ENCODE results near the gene C20orf202.

C20orf202 gene

GRCh38 chr20:1202762-1203504 is at the start of gene C20orf202:
C20orf202 (plus strand) TSS chr20:1203454; CDS start chr20:1203586, 132 bp downstream.
- in situ Hi-C loops (cut with HindIII; ENCODE audit: low sequenced_read_pairs) = no loop called here

DNA sequence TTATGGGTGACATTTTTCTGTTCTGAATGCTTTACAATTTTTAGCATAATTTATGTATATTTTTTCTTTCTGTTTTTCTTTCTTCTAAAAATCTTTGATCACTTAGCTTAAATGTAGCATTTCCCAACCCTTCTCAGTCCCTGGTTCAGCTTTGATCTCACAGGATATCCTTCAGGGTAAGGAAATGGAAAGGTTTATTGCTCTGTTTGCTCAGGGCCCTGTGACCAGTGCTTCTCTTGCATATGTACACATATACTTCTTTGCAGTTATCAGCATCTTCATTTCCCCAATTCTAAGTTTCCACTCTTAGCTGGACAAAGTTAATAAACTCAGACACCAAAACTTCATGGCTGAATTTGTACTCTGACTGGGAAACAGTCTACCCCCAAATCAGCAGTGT is 49.0 kb upstream of the C20orf202 start:
- in situ Hi-C loops (cut with HindIII; ENCODE audit: low sequenced_read_pairs) = no loop called here

DNA sequence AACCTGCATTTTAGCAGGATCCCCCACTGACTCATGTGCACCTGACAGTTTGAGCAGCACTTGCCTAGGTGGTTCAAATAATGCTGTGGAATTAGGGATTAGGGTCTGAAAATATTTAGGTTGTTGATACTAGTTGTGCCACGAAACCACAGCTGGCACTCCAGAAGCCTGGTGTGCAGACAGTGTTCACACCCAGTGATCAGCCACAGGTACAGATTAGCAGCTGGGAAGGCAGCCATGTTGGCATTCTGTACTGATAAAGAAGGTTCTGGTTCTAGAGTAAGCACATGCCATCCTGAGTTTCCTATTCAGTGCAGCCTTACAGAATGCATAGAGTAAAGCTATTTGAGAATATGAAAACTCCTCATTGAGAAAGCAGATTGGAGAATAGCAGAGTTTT is 48.6 kb upstream of the C20orf202 start:
- in situ Hi-C loops (cut with HindIII; ENCODE audit: low sequenced_read_pairs) = no loop called here

DNA sequence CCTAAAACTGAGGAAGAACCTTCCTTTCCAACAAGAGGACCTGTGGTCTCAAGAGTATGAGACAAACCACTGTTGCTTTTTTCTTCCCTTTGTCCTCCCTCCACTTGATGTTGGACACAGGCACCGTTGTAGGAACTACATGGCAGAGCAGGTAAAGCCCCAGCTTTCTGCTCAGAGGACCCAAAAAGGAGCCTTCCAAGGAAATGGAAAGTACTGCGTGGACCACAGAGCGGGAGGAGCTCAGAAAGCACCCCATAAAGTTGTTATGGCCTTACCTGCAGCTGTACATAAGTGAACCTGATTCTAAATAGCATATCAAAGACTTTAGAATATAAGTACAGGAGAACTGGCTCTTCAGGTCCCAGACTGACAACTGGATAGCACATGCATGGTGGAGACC is 47.9 kb upstream of the C20orf202 start:
- in situ Hi-C loops (cut with HindIII; ENCODE audit: low sequenced_read_pairs) = no loop called here

DNA sequence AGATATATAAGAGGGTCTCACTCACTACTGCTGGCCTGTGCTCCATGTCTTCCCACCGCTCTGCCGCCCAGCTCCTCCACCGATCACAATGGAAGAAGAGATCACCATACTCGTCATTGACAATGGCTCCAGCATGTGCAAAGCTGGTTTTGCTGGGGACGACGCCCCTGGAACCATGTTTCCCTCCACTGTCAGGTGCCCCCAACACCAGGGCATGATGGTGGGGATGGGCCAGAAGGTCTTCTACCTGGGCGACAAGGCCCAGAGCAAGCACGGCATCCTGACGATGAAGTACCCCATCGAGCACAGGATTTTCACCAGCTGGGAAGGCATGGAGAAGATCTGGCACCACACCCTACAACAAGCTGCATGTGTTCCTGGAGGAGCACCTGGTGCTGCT is 42.8 kb upstream of the C20orf202 start:
- in situ Hi-C loops (cut with HindIII; ENCODE audit: low sequenced_read_pairs) = no loop called here

- in situ Hi-C loops (cut with HindIII; ENCODE audit: low sequenced_read_pairs) = no loop called here
These were observed 42.3 kb upstream of the C20orf202 start for GRCh38 chr20:1160991-1161390.

DNA sequence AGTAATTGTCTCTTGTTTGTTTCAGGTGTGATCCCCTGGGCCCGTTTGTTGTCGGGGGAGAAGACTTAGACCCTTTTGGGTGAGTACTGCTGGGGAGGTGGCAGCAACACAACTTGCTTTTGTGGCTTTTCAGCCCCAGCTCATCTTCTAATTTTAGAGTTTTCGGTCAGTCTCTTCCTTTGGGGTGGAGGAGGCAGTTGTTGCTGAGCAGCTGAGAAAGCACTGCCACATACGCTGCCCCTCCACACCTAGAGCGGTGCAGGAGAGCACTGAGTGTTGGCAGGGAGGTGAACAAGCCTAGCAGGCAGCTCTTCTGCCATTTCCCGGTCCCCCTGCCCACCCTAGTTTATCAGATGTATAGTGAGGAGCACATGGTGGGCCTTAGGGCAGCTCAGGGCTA is 40.1 kb upstream of the C20orf202 start:
- in situ Hi-C loops (cut with HindIII; ENCODE audit: low sequenced_read_pairs) = no loop called here

- in situ Hi-C loops (cut with HindIII; ENCODE audit: low sequenced_read_pairs) = no loop called here
These were observed 39.6 kb upstream of the C20orf202 start for GRCh38 chr20:1163653-1164052.

DNA sequence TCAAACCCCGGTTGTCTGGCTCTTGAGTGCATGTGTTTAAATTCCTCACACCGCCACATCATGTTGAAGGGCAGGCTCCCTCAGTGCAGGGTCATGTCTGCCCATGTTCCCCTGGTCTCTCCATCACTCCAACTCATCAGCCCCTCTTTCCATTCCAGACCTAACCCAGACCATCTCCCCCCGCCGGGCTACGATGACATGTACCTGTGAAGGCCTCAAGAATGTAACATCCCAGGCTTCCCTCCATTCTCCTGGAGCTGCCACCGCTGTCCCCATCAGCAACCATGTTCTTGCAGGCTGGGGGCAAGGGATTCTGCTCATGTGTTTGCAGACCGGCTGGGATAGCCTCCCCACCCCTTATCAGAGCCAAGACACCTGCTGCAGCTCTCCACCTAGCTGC is 38.4 kb upstream of the C20orf202 start:
- in situ Hi-C loops (cut with HindIII; ENCODE audit: low sequenced_read_pairs) = no loop called here

DNA sequence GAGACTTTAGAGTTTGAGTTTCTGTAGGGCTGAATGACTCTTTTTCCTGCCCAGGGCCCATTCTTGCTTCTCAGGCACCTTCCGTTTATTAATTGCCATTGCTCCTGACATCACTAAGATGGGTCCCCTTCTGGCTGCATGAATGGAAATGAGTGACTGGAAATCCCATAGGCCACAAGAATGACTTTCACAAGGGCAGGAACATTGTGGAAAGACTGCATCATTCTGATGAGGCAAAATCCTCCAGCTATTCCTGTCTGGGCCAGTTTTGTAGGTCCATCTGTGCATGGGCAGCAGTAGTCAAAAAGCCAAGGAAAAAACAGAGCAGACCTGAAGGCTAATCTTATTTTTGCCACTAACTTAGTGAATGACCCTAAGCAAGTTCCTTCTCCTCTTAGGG is 37.7 kb upstream of the C20orf202 start:
- in situ Hi-C loops (cut with HindIII; ENCODE audit: low sequenced_read_pairs) = no loop called here

DNA sequence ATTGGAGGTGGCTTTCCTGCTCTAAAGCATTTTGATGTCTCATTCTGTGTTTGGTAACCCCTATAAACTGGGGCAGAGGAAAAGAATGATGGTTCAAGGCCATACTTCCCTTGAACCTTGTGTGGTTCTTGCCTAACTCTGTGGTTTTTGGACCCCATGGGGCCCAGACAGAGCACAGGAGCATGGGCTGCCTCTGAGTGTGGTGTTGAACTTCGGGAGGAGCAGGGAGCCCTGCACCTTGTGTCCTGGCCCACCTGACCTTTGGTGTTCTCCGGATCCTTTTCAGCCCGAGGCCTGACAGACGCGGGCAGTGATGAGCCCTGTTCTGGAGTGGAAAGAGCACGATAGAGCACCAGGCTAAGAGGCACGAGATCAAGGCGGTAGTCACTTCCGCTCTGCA is 37.3 kb upstream of the C20orf202 start:
- in situ Hi-C loops (cut with HindIII; ENCODE audit: low sequenced_read_pairs) = no loop called here

DNA sequence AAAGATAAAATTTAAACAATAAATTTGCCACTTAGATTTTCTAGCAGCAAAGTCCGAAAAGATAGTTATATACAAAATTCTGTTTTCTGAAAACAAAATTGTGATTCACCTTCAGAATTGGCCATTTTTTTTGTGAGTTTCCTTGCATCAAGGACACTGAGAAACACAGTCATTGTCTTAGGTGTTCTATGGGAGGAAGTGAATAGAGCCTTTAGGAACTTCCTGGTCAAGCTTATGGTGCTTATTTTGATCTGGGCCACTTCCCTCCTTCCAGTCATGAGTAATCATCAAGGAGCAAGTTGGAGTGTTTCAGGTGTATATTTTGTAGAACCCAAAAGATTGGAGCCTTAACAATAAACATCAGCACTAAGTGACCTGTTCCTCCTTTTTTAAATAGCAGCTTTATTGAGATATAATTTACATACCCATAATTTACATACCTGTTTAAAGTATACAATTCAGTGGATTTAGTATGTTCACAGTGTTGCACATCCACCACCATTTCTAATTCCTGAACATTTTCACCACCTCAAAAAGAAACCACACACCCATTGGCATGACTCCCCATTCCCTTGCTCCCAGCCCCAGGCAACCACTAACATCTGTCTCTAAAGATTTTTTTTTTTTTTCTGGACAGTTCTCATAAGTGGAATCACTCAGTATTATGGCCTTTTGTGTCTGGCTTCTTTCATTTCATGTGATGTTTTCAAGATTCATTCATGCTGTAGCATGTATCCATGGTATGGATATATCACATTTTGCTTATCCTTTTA is 36.1 kb upstream of the C20orf202 start:
- in situ Hi-C loops (cut with HindIII; ENCODE audit: low sequenced_read_pairs) = no loop called here

DNA sequence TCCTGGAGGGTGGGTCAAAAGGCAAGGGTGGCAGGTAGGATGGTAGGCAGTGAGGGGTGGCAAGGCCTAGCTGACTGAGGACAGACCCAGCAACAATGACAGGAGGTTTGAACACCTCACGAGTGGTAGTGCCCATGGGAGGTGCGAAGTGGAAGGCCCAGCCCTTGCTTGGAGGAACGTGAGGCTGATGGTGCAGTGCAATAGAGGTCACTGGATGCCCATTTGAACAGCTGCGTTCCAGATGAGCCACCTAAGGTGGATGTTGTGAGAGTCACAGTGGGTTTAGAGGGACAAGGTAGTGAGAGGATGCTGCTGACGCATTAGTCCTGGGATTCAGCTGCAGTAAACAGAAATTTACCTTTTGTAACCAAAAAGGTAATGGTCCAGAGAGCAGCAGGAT is 34.0 kb upstream of the C20orf202 start:
- in situ Hi-C loops (cut with HindIII; ENCODE audit: low sequenced_read_pairs) = no loop called here

GRCh38 chr20:1171461-1172093 is 31.7 kb upstream of the C20orf202 start:
- in situ Hi-C loops (cut with HindIII; ENCODE audit: low sequenced_read_pairs) = no loop called here

DNA sequence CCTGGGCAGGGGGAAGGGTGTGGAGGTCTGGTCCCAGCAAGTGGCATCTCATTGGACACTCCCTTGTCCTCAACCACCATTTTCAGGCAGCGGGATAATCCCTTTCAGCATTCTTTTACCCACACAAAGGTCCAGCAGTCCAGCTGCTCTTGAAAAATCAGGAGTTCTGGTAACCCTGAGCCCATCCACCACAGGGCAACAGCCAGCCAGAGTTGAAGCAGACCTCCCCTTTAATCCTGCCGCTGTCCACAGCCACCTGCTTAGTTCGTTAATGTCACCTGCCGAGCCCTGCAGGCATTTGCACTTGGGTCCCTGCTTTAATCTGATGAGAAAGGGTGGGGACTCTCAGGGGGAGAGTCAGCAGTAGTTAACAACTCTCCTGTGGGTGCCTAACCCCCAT is 29.6 kb upstream of the C20orf202 start:
- in situ Hi-C loops (cut with HindIII; ENCODE audit: low sequenced_read_pairs) = no loop called here

DNA sequence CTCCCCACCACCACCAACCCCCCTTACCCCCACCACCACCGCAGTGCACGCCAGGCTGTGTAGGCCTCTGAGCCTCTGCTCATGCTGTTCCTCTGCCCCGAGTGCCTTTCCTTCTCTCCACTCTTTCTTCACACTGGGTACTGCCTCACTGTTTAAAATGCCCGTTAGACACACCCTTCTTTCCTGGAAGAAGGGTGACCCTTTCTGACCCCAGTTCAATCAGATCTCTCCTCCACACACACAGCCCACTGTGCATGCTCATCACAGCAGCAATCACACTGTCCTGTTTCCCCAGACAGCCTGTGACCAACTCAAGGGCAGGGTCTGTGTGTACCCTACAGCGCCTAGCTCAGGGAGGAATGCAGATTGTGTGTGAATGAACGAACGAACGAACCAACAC is 28.5 kb upstream of the C20orf202 start:
- in situ Hi-C loops (cut with HindIII; ENCODE audit: low sequenced_read_pairs) = no loop called here

GRCh38 chr20:1177680-1178079 is 25.6 kb upstream of the C20orf202 start:
- in situ Hi-C loops (cut with HindIII; ENCODE audit: low sequenced_read_pairs) = no loop called here

- in situ Hi-C loops (cut with HindIII; ENCODE audit: low sequenced_read_pairs) = no loop called here
These were observed 25.2 kb upstream of the C20orf202 start for GRCh38 chr20:1178103-1178502.

GRCh38 chr20:1178623-1179022 is 24.6 kb upstream of the C20orf202 start:
- in situ Hi-C loops (cut with HindIII; ENCODE audit: low sequenced_read_pairs) = no loop called here

GRCh38 chr20:1180949-1181348 is 22.3 kb upstream of the C20orf202 start:
- in situ Hi-C loops (cut with HindIII; ENCODE audit: low sequenced_read_pairs) = no loop called here

- in situ Hi-C loops (cut with HindIII; ENCODE audit: low sequenced_read_pairs) = no loop called here
These were observed 21.1 kb upstream of the C20orf202 start for GRCh38 chr20:1182106-1182505.

DNA sequence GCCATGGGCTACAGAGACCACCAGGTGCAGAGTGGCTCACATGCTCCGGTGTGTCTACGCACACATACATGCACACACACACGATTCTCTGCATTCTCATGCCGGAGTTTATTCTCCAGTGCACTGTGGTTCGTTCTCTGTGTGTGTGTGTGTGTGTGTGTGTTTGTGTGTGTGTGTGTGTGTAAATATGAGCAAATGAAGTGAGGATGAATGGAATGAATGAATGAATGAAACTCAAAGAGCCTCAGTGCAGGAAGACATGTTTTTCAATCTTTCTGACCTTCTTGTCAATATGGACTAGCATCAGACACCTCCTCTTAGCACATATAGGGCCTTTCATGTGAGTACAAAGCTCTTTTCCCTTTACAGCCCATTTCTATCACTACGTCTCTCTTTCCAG is 20.1 kb upstream of the C20orf202 start:
- in situ Hi-C loops (cut with HindIII; ENCODE audit: low sequenced_read_pairs) = no loop called here

Measured in DLD1 (cell line).